ENCODE measurements around the gene FAM111A.
"Not testable (repeated sequence)": the region's sequence is repeated elsewhere in the genome, so short reads cannot be mapped to it uniquely, and the experiment has no call there.

The FAM111A gene, protein sequence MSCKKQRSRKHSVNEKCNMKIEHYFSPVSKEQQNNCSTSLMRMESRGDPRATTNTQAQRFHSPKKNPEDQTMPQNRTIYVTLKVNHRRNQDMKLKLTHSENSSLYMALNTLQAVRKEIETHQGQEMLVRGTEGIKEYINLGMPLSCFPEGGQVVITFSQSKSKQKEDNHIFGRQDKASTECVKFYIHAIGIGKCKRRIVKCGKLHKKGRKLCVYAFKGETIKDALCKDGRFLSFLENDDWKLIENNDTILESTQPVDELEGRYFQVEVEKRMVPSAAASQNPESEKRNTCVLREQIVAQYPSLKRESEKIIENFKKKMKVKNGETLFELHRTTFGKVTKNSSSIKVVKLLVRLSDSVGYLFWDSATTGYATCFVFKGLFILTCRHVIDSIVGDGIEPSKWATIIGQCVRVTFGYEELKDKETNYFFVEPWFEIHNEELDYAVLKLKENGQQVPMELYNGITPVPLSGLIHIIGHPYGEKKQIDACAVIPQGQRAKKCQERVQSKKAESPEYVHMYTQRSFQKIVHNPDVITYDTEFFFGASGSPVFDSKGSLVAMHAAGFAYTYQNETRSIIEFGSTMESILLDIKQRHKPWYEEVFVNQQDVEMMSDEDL

DNA sequence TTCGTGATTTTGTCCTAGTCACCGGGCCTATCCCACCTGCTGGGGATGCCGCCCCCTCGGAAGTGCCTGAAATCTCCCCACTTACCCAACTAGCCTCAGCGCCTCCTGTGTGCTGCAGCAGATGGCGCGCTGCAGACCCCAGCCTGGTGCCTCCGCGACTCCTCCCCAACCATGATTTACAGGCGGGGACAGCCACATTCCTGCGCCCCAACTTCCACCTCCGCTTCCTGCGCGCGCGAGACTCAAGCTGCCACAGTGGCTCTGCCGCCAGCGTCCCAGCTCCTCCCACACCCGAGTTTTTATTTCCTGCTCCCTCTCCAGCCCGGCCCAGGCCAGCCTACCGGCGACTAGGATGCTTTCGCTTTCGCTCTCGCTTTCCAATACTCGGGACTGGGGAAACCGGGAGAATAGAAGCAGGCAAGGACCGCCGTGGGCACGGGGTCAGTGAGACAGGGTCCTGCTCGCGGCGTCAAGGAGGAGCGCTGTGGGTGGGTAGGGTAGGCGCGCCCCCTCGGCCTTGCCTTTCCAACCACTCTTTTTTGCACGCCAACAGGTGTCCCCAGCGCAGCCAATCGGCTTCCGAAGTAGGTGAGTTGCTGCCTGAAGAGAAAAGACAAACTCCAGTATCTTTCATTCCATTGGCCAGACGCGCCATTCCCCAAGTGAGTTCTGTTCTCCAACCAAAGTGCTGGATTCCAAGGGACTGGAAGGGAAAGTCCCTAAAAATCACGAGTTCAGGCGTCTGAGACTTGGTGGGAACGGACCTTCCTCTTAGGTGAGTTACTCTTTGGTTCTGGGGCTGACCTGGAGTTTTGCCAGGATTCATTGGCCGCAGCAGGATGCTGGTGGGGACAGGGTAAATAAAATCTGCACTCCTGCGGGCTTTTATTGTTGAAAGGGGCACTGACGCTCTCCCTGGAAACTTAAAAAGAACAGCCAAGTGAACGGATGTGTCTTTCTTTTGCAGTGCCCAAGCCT lies at the start of gene FAM111A:
Gene FAM111A, plus strand, starts transcription at position 327 of the 978 bp plus-strand sequence. CDS start 6,017 bp downstream, outside the sequence.
- DNase-seq (ENCODE audit: low read depth, low spot score) = peak; percentile 39

DNA sequence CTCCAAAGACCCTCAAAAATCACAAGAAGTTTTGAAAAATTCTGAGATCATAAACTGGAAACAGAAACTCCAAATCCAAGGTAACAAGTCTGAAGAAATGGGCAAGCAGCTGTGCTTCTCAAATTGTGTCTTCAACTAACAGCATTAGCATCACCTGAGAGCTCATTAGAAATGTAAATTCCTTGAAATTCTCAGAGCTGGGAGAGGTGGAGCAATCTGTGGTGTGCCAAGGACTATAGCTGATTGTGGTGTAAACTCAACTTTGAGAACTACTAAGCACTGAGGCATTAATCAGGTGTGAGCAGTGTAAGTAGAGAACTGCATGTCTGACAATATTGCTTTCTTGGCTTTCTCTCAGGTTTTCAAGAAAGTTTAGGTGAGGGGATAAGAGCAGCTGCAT lies 49.1 kb upstream of the FAM111A start:
- DNase-seq (ENCODE audit: low read depth, low spot score) = not testable (repeated sequence)

DNA sequence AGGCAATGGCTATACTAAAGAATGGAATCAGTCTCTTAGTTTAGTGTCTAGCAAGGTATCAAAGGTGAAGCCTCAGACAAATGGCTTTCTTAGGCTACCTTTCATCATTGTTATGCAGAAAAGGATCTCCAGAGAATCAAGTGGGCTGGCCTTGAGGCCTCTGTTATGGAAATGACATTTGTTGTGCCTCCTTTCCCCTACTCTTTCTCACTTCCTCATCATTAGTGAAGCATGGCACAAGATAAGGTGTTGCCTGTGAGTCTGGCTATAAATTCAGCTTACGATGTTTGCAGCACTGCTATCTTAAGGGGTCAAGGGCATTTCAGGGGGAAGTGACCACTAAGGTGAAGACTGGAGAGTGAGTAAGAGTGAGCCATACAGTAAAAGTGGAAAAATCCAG lies 47.4 kb upstream of the FAM111A start:
- DNase-seq (ENCODE audit: low read depth, low spot score) = not testable (repeated sequence)

DNA sequence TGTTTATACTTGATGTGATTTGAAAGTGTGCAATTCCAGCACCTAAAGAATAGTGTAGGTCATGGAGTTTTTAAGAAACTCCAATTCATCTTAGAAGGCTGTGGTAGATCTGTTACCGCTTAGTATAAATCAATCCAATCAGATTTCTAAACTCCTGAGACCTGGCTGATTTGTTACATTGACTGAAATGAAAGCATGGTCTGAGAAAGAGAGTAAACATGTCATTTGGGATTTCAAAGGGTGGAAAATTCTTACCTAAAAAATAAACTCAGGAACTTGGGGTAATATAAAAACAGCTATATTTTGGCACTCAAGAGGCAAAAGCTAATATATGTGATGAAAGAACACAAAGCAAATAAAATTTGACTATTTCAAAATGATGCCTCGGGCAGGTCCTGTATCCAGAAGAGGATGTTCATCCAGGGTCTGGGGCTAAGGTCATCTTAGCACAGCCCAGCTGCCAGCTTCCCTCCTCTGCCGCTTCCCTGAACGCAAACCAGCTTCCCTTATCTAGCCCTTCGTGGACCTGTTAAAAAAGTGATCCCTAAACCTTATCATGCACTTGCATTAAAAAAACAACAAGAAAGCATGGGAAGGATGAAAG lies 46.6 kb upstream of the FAM111A start:
- not testable (repeated sequence) for DNase-seq (ENCODE audit: low read depth, low spot score)

DNA sequence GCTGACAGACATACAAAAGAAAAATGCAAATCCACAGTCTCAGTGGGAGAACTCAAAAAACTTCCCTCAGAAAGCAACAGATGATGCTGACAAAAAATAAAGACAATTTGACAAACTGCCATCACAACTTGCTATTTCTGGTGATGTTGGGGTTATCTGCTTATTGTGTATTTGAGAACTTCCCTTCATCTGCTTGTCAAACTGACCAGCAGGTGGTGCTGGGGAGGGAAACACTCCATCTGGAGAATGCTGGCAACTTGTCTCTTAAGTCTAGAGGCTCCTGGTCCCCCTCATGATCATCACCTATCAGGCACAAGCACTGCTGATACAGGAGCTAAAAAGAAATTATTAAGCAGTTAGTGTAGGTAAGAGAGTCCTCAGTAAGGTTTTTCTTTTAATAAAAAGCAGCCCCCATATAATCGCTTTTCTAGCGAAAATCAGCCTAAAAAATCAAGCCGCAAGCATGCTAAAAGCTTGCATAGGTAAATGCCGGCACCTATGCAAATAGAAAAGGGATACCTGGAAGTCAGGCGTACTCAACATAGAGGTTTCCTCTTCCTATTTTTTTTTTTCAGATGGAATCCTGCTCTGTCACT lies 45.4 kb upstream of the FAM111A start:
- peak; percentile 31 for DNase-seq (ENCODE audit: low read depth, low spot score)

DNA sequence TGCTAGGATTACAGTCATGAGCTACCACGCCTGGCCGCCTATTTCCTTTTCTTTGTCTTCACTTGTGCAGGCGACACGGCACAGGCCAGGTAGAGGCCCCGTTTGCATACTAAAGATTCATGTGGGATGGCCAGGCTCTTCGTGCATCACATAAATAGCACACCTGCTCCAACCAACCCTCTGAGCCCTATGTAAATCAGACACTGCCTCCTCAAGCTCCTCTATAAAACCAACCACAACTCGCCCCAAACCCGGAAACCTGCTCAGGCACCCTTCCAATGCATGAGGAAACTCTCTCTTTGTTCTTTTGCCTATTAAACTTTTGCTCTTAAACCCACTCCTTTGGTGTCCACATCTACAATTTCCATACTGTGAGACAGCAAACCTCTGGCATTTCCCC lies 44.7 kb upstream of the FAM111A start:
- DNase-seq (ENCODE audit: low read depth, low spot score) = not testable (repeated sequence)

DNA sequence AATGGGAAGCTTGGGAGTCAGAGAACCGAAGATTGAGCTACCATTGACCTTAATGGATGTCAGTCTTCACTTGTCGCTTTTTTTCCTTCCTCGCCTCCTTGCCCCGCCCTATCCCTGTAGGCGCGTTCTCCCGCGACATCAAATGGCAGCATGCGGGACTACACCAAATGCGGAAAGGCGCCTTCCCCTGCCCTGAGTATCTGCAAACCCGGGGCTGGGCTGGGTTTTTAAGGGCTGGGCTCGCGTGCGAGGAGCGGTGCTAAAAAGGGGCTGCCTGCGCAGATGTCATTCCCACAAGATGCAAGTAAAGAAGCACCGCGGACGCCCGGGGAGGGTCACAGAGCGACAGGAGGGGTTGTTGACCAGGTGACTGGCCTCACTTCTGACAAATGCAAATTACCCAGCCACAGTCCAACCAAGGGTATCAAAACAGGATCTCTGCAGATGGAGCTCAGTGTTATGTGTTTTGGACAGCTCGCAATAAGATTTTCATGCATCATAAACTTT lies 40.3 kb upstream of the FAM111A start:
- DNase-seq (ENCODE audit: low read depth, low spot score) = no peak

DNA sequence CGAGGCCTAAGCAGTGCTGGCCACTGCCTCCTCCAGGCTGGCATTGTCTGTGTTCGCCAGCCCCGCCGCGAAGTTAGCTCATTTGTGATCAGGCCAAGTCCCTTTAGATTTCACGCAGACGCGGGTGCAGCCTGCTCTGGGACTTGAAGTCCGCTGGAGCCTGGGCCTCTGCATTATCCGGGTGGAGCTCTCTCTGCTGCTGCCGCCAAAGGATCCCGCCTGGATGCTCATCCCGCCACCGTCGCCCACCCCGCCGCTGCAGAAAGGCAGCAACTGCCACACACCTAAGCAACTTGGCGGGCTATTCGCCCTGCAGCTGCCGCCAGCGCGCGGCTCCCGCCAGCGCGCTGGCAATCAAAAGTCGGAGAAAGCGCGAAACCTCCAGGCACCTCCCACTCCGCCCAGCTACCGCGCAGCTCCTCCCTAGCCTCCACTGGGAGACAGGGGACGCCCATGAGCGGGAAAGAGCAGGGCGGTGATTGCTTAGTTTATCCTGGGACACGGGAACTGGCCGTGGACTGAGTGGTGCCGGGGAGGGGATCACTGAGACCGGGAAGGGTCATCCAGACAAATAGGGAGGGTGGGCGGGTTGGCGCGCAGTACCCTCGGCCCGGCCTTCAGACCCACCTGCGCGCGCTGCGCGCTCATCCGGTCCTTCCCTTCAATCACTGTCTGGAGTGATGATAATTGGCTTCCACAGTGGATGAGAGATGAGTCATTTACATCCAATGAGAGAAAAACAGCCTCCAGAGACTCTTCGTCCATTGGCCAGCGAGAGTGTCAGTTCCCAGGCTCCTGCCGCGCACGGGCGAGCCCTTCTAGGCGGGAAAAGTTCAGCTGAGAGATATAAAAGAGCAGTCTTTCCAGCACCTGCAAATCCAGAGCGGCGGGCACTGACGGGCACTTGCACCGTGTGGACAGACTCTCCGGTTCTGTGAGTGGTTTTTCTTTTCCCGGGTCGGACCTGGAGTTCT lies 36.0 kb upstream of the FAM111A start, which contains the start of gene FAM111B:
Gene FAM111B, plus strand, starts transcription at position 875 of the 974 bp plus-strand sequence. CDS start 2,389 bp downstream, outside the sequence.
- no peak for DNase-seq (ENCODE audit: low read depth, low spot score)

DNA sequence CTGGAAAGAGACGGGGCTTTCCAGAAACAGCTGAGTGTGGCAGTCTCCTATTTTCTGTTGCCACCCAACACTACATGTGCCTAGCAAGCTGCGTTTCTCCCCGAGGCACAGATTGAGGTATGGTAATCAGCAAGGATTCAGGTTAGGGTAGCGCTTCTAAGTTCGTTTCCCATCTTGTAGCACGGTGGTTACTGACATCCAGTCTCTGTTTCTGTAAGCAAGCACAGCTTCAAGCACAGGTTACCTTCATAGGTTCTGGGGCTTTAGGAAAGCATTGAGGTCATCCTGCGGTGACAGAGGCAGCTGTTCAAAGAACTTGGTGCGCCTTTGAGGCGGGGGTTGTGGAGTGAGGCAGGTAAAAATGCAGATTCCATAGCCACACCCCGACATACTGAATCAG lies 34.9 kb upstream of the FAM111A start:
- DNase-seq (ENCODE audit: low read depth, low spot score) = not testable (repeated sequence)

DNA sequence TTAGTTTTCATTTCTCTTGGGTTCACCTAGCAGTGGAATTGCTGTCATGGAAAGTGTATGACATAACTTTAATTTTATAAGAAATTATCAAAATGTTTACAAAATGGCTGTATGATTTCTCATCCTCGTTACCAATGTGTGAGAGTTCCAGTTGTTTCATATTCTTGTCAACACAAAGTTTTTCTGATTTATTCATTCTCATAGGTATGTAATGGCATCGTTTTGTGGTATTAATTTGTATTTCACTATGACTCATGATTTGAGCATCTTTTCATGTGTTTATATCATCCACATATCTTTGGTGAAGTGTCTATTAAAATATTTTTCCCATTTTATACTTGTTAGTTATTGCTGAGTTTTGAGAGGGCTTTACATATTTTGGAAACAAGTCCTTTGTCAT lies 30.2 kb upstream of the FAM111A start:
- no peak for DNase-seq (ENCODE audit: low read depth, low spot score)

DNA sequence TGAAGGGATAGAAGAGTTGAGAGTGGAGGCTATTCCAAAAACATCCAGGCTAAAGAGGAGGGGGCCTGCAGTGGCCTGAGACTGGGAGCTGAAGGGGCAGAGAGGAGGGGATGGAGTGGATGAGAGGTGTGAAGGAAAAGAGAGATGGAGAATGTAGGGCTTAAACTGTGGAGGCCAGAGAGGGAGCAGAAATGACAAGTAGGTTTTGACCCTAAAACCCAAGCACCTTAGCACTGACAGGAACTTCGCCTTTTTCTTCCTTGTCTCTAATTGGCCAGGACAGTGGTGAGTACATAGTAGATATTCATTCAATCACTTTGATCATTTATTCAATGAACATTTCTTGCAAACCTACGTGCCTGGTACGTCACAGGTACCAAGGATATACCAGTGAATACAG lies 28.3 kb upstream of the FAM111A start:
- DNase-seq (ENCODE audit: low read depth, low spot score) = no peak

DNA sequence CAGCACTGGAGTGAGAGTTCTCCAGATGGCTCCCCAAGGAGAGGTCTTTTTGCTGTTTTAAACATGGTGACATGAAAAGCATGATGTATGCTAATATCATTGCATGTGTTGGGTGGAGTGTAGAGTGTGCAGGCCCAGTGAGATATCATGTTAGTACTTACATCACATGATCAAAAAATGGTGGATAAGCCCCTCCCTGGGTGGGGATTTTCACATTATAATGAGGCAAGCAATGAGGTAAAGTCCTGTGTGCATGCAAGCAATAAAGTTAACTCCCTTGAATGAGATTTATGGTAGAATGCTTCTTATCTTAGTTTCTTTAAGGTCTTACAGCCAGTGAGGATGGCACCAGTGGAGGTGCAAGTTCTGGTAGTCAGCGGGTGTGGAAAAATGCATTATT lies 27.1 kb upstream of the FAM111A start:
- DNase-seq (ENCODE audit: low read depth, low spot score) = no peak

DNA sequence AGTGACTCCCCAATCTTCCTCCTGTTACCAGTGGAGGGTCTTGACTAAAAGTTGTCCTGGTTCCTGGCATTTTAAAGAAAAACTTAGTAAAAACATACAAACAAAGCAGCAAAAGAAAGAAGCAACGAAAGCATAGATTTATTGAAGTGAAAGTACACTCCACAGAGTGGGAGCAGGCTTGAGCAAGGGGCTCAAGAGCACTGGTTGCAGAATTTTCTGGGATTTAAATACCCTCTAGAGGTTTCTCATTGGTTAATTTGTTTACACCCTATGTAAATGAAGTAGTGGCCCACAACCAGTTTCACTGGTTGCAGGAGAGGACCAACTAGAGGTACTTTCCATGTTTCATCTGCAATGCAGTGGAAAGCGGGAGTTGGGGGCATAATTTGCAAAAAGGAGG lies 24.9 kb upstream of the FAM111A start:
- DNase-seq (ENCODE audit: low read depth, low spot score) = no peak

DNA sequence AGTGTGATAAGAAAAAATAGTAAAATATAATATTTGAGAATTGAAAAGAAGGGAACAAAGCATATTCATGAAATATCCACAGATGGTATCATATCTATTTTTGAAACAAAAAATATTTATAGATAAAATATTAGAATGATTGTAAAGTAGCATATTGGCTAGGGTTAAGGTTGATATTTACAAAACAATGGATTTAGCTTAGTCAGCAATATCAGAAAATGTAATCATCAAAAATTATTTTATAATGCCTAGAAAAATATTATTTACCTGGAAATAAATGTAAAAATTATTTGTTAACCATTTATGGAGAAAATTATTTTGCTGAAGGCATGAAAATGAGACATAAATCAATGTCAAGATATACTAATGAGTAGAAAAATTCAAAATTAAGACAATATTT lies 22.8 kb upstream of the FAM111A start:
- no peak for DNase-seq (ENCODE audit: low read depth, low spot score)

DNA sequence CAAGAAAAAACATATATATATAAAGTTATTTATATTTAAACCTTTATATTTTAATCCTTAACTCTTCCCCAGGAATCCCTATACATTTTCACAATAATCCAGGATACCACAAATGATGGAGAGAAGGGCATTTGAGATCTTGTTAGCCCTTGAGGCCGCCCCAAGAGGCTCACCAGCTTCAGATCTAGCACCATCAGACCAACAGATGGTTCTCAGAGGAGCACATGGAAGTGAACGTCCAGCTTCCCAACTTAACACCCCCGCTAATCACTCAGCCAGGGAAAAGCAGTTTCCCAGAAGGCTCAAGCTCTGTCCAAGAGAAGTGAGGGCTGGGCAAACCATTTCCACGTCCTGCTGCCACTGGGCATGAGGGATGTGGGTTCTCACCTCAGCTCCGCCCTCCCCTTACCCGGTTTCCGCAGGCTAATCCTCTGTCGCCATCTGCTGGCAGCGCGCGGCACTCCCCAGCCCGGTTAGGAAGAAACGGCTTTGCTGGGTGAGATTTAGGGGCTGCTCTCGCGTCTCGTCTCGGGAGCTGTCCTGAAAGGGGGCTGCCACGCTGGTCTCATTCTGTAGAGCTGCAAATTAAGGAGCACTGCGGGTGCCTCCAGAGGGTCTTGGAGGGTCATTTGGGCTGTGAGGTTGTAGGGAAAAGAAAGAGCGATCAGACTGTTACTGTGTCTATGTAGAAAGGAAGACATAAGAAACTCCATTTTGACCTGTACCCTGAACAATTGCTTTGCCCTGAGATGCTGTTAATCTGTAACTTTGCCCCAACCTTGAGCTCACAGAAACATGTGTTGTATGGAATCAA lies 6.8 kb upstream of the FAM111A start:
- peak; percentile 75 for DNase-seq (ENCODE audit: low read depth, low spot score)

DNA sequence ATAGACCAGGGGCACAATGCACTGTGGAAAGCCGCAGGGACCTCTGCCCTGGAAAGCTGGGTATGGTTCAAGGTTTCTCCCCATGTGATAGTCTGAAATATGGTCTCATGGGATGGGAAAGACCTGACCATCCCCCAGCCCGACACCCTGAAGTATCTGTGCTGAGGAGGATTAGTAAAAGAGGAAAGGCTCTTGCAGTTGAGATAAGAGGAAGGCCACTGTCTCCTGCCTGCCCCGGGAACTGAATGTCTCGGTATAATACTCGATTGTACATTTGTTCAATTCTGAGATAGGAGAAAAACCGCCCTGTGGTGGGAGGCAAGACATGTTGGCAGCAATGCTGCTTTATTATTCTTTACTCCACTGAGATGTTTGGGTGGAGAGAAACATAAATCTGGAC lies 6.1 kb upstream of the FAM111A start:
- not testable (repeated sequence) for DNase-seq (ENCODE audit: low read depth, low spot score)

DNA sequence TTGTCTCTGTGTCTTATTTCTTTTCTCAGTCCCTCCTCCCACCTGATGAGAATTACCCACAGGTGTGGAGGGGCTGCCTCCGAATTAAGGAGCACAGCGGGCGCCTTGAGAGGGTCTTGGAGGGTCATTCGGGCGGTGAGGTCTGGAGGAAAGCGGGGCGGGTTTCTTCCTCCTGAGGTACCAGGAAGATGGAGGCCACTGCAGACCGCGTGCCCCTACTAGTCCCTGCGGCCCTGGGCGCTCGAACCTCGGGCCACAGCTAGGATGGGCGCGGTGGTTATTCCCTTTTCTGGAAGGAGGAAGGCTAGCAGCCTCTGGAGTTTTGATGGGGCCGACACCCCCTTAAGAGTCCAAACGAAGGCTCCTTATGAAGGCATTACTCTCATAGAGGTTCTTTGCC lies 5.5 kb upstream of the FAM111A start:
- no peak for DNase-seq (ENCODE audit: low read depth, low spot score)

DNA sequence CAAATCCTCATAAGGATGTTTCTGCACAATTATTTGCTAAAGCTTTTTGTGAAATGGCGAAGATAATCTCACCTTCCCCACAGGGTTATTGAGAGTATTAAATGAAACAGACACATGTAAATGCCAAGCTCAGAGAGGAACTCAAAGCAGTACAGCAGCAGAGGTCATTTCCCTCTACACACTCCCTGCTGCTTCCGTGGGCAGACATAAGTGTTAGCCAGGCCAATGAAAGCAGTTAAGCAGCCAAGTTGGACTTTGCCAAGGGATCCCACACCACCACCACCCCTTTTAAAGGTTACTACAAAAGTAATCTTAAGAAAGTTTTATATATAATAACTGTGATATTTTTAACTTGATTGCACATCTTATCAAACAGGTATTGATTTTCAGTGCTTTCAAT lies 4.0 kb upstream of the FAM111A start:
- no peak for DNase-seq (ENCODE audit: low read depth, low spot score)

DNA sequence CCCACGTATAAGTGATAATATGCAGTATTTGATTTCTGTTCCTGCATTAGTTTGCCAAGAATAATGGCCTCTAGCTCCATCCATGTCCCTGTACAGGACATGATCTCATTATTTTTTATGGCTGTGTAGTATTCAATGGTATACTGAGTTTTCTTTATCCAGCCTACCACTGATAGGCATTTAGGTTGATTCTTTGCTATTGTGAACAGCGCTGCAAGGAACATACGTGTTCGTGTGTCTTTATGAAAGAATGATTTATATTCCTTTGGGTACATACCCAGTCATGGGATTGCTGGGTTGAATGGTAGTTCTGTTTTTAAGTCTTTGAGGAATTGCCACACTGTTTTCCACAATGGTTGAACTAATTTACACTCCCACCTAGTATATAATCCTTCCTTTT lies 1.5 kb upstream of the FAM111A start:
- no peak for DNase-seq (ENCODE audit: low read depth, low spot score)

All from activated naive CD8-positive, alpha-beta T cell treated with anti-CD3 and anti-CD28 coated beads, Interleukin-2, amount 50 U/mL, for 16 hours (primary cell).